Sigmoid colon (tissue), 7 donors: ENCODE data around the gene CRB2. TPM values are rescaled to one million over a fixed set of nuclear protein-coding genes. Genes with fewer than 3 reads are reported as not detected.

Source experiments
- DNase-seq: peaks from one replicate; pipeline ENCODE4 v3.0.0-alpha.2; 2019
- H3K27ac ChIP-seq, 4 donors: fragments of 200-600 bp; sonication (generic); one replicate each; pipeline ENCODE4 v1.5.1; 2016 to 2019; ENCODE audit warnings: mild to moderate bottlenecking in 1 of 4
- H3K27me3 ChIP-seq, 3 donors: fragments of 200-600 bp; sonication (generic); one replicate each; pipeline ENCODE4 v1.5.1; 2019; ENCODE audit warnings: mild to moderate bottlenecking in 1 of 3
- H3K36me3 ChIP-seq, 4 donors: fragments of 200-600 bp; sonication (generic); one replicate each; pipeline ENCODE4 v1.5.1; 2016 to 2019
- H3K4me1 ChIP-seq, 4 donors: fragments of 200-600 bp; sonication (generic); one replicate each; pipeline ENCODE4 v1.5.1; 2017 to 2019
- H3K4me3 ChIP-seq, 4 donors: fragments of 200-600 bp; sonication (generic); one replicate each; pipeline ENCODE4 v1.5.1; 2017 to 2019; ENCODE audit warnings: mild to moderate bottlenecking in 2 of 4, moderate library complexity in 1 of 4
- H3K9me3 ChIP-seq, 4 donors: fragments of 200-600 bp in 3 of 4; sonication (generic) in 3 of 4; one replicate each; pipeline versions ENCODE4 v1.5.1 to v1.6.1; 2013 to 2019
- EP300 ChIP-seq, 4 donors: sonication (generic); formaldehyde crosslinking; IDR thresholded peaks; one replicate each; pipeline ENCODE4 v1.6.1; 2017; ENCODE audit warnings: antibody characterized with exemption in 4 of 4
- POLR2A ChIP-seq, 2 donors: fragments of 450-650 bp; IDR thresholded peaks; one replicate each; pipeline ENCODE4 v1.6.1; 2016; ENCODE audit warnings: antibody characterized with exemption in 2 of 2, mild to moderate bottlenecking in 2 of 2, moderate library complexity in 2 of 2
- POLR2AphosphoS5 ChIP-seq, 4 donors: sonication (generic); formaldehyde crosslinking; IDR thresholded peaks; one replicate each; pipeline ENCODE4 v1.6.1; 2017; ENCODE audit warnings: antibody characterized with exemption in 4 of 4
- WGBS, 2 donors: extraction: QIAGEN DNeasy Blood & Tissue Kit; methylation state at CpG; one replicate each; pipeline ENCODE4 v1.1.7; 2013; 5-methylcytosine and 5-hydroxymethylcytosine counted together
- intact Hi-C: fragments of 100-400 bp; cut with DNase I; formaldehyde crosslinking; loops from one replicate; pipeline ENCODE4 v1.15.1; 2023
- polyA plus RNA-seq, 3 donors: library from polyadenylated mRNA; stranded (reverse); fragments of 200-250 nt; gene quantifications; one replicate each; pipeline ENCODE4 v1.2.3, GENCODE V29; 2013
- total RNA-seq, 4 donors: library from RNA; depleted of rRNA; stranded (reverse); fragments of >200 nt; gene quantifications; one replicate each; pipeline ENCODE4 v1.1.0, GENCODE V29; 2016
- TF ChIP-seq, protein P1 (sequence below), 4 experiments: fragments of 450-650 bp in 3 of 4; fragments of 200-600 bp in 1 of 4; IDR thresholded peaks; one replicate each; pipeline ENCODE4 v1.5.1; 2016 to 2019; ENCODE audit warnings: antibody characterized with exemption in 4 of 4, mild to moderate bottlenecking in 3 of 4, moderate library complexity in 2 of 4
- donor health status: healthy with polysubstance abuse.
- donor health status: Bipolar disorder and iron deficiency.
- donor health status: healthy.

CRB2 gene
- total and polyA plus RNA-seq, 7 donors = 0.14 to 0.79 (median 0.40) TPM; not detected in 3

DNA sequence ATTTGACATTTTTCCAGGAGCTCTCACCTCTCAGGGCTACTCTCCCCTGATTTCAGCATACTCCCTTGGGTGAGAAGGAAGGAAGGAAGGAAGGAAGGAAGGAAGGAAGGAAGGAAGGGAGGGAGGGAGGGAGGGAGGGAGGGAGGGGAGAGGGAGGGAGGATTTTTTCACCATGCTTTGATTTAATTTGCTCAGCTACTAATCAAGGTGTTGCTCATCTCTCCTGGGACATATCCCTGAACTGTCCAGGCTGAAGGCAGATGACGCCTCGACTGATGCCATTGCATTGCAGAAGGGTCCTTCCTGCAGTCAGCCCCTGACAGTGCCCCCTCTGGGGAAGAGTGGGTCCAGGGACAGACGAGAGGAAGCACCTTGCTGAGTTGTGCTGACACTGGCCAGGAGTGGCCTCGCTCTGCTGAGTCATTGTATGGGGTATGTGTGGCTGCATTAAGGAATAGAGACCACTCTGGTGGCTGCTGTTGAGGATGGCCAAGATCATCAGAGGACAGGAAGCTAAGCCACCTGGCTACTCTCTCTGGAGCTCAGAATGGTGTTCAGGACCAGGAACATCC is 43.6 kb upstream of the CRB2 start:
- WGBS, 2 donors = 66 to 80% methylated on average over 4 of the region's 4 CpGs
- Histone ChIP-seq H3K27me3 (no peaks in the 10 kb centered on the region), H3K9me3 (no peaks in the 10 kb centered on the region), H3K4me3 (no peak overlapping the region), H3K36me3 (no peaks in the 10 kb centered on the region), H3K4me1 (peaks cover 0 to 5% (median 0%) of the 10 kb centered on the region in 4 donors), H3K27ac (no peak overlapping the region)
- DNase-seq = peak; percentile 45
- intact Hi-C loops = no loop called here
- TF ChIP-seq EP300 (IDR thresholded peaks at IDR 0.05) = no peak
- no peak for TF ChIP-seq POLR2AphosphoS5 (IDR thresholded peaks at IDR 0.05)
- TF ChIP-seq, protein P1, sequence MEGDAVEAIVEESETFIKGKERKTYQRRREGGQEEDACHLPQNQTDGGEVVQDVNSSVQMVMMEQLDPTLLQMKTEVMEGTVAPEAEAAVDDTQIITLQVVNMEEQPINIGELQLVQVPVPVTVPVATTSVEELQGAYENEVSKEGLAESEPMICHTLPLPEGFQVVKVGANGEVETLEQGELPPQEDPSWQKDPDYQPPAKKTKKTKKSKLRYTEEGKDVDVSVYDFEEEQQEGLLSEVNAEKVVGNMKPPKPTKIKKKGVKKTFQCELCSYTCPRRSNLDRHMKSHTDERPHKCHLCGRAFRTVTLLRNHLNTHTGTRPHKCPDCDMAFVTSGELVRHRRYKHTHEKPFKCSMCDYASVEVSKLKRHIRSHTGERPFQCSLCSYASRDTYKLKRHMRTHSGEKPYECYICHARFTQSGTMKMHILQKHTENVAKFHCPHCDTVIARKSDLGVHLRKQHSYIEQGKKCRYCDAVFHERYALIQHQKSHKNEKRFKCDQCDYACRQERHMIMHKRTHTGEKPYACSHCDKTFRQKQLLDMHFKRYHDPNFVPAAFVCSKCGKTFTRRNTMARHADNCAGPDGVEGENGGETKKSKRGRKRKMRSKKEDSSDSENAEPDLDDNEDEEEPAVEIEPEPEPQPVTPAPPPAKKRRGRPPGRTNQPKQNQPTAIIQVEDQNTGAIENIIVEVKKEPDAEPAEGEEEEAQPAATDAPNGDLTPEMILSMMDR (IDR thresholded peaks at IDR 0.05) = no peak
- no peak for TF ChIP-seq POLR2A (IDR thresholded peaks at IDR 0.05)

DNA sequence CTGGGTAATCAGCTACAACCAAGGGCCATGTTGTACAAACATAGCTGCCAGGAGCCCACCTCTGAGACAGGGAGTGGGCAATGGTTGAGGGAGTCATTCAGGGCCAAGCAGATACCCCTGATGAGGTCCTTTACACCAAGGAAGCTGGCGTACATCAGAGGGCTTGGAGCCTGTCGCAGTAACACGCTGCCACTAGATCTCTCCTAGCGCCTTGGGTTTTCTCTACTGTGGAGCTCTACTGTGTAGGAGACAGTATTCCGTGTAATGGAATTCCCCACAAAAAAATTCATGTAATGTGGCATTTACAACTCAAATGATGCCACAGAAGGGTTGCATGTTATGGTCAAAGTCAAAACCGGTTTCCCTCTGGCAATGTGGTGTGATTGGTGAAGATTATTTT is 41.4 kb upstream of the CRB2 start:
- WGBS, 2 donors = 96 to 97% methylated on average over 6 of the region's 6 CpGs
- H3K27ac ChIP-seq = no peak overlapping the region
- intact Hi-C loops = no loop called here
- H3K4me1 ChIP-seq = peaks cover 0 to 19% (median 16%) of the 10 kb centered on the region in 4 donors
- TF ChIP-seq EP300 (IDR thresholded peaks at IDR 0.05) = no peak
- TF ChIP-seq, protein P1 (IDR thresholded peaks at IDR 0.05) = no peak
- TF ChIP-seq POLR2A (IDR thresholded peaks at IDR 0.05) = no peak
- no peak for TF ChIP-seq POLR2AphosphoS5 (IDR thresholded peaks at IDR 0.05)
- no peak for DNase-seq
- no peaks in the 10 kb centered on the region for H3K36me3 ChIP-seq
- no peaks in the 10 kb centered on the region for H3K27me3 ChIP-seq
- H3K4me3 ChIP-seq = no peak overlapping the region
- no peaks in the 10 kb centered on the region for H3K9me3 ChIP-seq

DNA sequence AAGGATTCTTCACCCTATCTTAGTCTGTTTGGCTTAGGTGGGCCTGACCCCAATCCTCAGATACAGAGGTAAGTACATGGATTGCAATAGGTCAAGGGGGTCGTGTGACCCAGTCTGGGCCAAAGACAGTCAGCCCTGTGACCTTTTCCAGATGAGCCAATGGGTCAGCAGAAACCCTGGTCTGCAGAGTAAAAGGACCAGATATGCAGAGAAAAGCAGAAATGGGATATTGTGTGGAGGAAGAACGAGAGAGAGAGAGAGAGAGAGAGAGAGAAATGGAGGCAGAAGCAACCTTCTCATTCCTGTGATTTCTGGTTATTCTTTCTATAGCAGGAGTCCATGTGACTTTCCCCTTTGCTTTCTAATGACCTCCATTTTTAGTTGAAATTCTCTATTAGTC is 40.4 kb upstream of the CRB2 start:
- Histone ChIP-seq H3K27me3 (no peaks in the 10 kb centered on the region), H3K4me1 (peaks cover 0 to 21% (median 17%) of the 10 kb centered on the region in 4 donors), H3K27ac (no peak overlapping the region), H3K36me3 (no peaks in the 10 kb centered on the region), H3K4me3 (no peak overlapping the region), H3K9me3 (no peaks in the 10 kb centered on the region)
- DNase-seq = no peak
- intact Hi-C loops = no loop called here
- TF ChIP-seq POLR2A (IDR thresholded peaks at IDR 0.05) = no peak
- TF ChIP-seq, protein P1 (IDR thresholded peaks at IDR 0.05) = no peak
- TF ChIP-seq EP300 (IDR thresholded peaks at IDR 0.05) = no peak
- no peak for TF ChIP-seq POLR2AphosphoS5 (IDR thresholded peaks at IDR 0.05)
- 78 to 80% methylated on average over 2 of the region's 2 CpGs for WGBS, 2 donors

DNA sequence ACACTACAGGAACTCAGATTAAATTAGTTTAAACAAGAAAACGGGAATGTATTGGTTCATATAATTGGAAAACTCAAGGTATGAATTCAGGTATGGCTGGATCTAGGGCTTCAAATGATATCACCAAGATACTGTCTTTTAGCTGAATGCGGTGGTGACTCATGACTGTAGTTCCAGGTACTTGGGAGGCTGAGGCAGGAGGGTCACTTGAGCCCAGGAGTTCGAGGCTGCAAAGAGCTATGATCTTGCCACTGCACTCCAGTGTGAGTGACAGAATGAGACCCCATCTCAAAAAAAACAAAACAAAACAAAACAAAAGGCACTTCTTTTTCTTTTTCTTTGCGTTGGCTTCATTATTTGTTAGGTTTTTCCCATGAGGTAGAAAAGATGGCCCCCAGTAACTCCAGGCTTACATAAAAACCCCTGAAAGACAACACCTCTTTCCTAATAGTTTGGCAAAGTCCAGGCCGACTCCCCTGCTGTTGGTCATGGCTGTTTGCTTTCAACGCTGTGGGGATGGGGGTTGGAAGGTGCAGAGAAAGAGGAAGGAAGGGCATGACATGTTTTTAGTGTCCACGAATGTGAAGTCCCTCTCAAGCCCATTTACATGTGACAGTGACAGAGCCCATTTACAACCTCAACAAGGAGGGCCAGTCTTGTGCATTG is 39.8 kb upstream of the CRB2 start:
- WGBS, 2 donors = 67 to 73% methylated on average over 7 of the region's 7 CpGs
- H3K9me3 ChIP-seq = no peaks in the 10 kb centered on the region
- no peaks in the 10 kb centered on the region for H3K36me3 ChIP-seq
- H3K4me1 ChIP-seq = peaks cover 0 to 21% (median 17%) of the 10 kb centered on the region in 4 donors
- no peak for DNase-seq
- H3K27me3 ChIP-seq = no peaks in the 10 kb centered on the region
- no peak overlapping the region for H3K27ac ChIP-seq
- intact Hi-C loops = no loop called here
- no peak overlapping the region for H3K4me3 ChIP-seq
- TF ChIP-seq, protein P1 (IDR thresholded peaks at IDR 0.05) = no peak
- TF ChIP-seq POLR2A (IDR thresholded peaks at IDR 0.05) = no peak
- no peak for TF ChIP-seq EP300 (IDR thresholded peaks at IDR 0.05)
- no peak for TF ChIP-seq POLR2AphosphoS5 (IDR thresholded peaks at IDR 0.05)
